HG03521 (cell line): ENCODE measurements around the gene CYB561.
A peak's percentile ranks its signal among the peaks of the same experiment; 100 is the strongest.

Experiments
- ATAC-seq: cut with Tn5 transposase; IDR thresholded peaks from one replicate; pipeline ENCODE4 v1.9.1; 2021; ENCODE audit warnings: mild to moderate bottlenecking, moderate library complexity; ENCODE audit not compliant: unreplicated experiment

CYB561 gene

DNA sequence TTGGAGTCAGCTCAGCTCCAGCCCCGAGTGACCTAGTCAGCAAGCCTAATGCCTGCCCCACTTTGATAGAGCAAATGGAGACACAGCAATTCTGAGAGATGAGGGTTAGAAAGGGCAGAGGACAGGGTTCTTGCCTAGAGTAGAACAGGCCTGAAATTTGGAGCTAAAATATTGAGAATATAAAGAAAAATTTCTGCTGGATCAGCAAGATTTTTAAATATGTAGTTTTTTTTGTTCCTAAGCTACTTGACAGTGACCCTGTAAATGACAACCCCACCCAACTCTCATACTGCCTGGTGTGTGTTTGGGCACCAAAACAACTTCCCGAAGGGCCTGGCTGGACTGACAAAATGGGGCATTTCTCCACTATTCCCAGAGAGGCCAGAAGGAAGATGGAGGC lies 26.7 kb downstream of the CYB561 start:
- ATAC-seq, result no peak

DNA sequence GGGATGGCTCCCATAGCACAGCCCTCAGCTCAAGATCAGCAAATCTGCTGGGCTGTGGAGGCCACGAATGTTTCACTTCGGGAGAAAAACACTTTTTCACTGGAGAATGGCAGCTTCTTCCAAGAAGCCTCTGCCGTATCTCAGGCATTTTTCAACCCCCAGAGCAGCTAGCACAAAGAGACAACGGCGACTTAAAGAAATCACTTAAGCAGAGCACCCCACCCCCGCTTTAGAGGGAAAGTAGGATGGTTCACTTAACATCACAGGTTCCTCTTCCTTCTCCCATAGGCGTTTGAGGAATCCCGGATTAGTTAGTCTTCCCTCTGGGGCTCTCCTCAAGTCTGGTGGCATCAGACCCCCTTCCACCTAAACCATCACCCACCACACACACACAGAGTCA lies 27.6 kb downstream of the CYB561 start:
- no peak for ATAC-seq

DNA sequence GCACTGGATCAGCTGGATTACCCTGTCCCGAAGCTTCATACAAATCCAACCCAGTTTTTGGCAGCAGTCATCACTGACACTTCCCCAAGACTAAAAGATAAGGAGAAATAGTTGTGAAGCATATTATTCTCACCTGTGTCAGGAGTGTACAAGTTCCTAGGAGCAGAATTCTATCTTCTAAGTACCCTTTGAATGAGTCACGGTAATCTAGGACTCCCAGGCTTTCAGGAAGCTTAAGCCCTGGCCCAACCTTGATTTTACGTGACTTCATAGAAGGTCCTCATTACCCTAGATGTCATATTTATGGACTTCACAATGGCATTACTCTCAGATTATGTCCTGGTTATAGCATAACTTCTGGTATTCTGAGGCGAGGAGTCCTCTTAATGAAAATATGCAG lies 31.9 kb downstream of the CYB561 start:
- no peak for ATAC-seq

GRCh38 chr17:63413128-63413527 lies 33.0 kb downstream of the CYB561 start:
- no peak for ATAC-seq

GRCh38 chr17:63412234-63412633 lies 33.9 kb downstream of the CYB561 start:
- ATAC-seq, result no peak

GRCh38 chr17:63407741-63408330 lies 38.3 kb downstream of the CYB561 start:
- ATAC-seq, result no peak

DNA sequence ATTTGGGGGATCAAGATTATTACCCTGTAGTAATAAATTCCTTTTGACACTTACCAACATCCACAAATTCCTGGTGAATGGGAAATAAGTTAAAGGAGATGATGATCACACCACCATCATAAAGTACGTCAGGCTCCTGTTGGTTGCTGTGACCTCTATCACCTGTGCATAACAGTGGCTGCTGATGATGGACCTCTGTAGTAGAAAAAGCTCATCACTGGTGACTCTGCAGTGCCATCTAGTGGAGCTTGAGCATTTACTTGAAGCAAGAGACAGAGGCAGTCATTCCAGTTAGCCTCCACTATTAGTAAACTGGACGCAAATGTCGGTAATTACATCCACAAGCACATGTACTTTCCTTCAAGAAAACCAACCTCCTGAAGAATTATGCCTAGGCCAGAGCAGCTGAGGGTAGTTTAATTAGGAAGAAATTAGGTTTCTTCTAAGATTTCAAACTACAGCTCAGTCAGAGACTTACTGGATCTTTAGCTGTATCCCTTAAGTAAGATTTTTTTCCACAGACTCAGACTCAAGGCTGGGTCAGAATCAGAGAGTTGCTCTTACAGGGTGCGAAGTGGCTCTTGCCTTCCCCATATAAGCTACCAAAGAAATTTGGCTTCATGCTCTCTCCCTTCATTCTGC lies 39.3 kb downstream of the CYB561 start:
- peak; percentile 83 for ATAC-seq

DNA sequence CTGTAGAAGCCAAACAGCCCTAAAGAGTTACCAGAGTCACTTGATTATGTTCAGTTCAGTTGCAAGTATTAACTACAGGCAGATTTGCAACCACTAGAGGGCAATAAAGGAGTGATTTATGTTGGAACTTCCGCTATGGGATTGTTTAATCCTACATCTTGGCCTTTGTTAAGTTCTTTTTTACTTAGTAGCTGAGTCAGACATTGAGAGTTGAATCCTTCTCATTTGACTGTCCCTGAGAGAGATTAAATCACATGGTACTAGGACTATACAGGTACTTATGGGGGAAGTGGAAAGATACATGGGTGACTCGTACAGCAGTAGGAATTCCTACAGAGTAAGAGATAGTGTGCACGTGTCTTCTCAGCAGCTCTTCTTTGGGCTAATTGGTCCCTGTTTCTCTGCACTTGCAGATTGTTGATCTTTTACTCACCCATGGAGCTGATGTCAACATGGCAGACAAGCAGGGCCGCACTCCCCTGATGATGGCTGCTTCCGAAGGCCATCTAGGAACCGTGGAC lies 40.3 kb downstream of the CYB561 start:
- ATAC-seq, result no peak

GRCh38 chr17:63405020-63405419 lies 41.1 kb downstream of the CYB561 start:
- no peak for ATAC-seq

- ATAC-seq, result no peak
Measured at GRCh38 chr17:63402431-63403212, 43.5 kb downstream of the CYB561 start.

DNA sequence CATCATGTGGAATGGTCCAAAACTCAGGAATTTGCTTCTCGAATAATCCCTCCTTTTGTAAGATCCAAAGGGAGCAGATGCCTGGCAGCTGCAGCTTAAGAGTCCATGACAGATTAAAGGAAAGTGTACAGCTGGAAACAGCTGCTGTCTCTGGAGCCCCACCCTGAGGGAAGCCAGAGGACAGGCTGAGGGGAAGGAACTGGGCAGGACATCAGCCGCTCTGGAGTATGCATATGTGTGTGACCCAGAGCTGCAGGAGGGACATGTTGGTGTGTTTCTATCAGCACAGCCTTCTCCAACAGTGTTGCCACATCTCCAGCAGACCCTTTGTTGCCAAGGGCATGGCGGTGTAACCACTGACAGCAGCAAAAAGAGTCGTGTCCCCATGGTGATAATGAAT lies 46.2 kb downstream of the CYB561 start:
- ATAC-seq, result no peak

DNA sequence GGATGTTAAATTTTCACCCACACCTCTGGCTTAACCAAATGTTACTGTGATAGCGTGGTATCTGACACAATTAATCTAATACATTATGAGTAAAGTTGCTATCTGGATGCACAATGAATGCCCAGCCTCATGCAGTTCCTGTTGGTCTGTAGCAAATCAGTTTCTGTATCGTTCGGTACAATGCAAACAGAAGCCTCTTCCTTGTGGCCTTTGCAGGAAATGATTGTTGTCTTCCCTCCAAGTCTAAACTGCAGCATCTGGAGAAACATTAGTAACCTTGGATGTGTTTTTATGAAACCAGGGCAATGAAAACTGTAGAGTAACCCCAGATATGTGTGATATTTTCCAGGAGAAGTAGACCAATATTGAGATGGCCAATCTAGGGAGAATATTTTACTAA lies 46.8 kb downstream of the CYB561 start:
- no peak for ATAC-seq

DNA sequence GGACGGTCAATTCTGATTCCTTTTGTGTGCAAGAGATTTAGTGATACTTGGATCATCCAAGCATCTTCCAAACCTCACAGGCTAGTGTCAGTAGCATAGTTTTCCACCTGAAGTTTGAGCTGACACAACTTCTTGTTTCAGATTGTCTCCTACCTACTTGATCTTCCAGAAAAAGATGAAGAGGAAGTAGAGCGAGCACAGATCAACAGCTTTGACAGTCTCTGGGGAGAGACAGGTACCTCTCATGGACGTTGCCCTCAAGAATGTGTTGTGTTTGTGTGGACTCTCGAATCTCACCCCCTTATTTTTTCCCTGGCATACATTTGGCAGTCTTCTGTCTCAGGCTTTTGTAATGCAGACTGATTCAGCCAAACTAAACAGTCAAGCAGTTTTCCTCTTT lies 47.4 kb downstream of the CYB561 start:
- ATAC-seq, result no peak

- no peak for ATAC-seq
Measured at GRCh38 chr17:63395075-63395805, 50.9 kb downstream of the CYB561 start.

GRCh38 chr17:63390090-63390489 lies 56.0 kb downstream of the CYB561 start:
- no peak for ATAC-seq

DNA sequence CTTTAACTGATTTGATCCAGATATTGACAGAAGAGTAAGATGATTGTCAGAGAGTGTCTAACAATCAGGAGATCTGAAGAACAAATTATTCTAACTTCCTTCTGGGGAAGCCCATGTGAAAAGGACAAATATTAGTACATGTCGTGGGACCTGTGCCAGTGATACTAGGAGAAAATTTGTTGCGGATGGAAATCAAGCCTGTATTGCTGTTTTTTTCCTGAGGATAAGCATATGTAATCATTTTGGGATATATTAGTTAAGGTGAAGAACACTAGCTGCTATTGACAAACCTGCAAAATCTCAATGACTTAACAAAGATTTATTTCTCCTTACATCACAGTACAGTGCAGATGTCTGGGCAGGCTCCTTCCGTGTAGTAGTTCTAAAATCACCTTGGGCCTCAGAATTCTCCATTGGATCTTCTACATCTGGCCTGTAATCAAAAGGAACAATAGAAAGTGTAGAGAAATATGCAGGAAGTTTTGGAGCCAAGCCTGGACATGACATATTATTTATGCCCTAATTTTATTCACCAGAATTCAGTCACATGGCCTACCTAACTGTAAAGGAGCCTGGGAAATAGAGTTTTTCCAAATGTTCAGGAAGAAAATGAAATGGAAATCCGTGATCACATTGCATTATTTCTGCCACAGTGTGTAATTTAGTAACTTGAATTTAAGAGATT lies 58.3 kb downstream of the CYB561 start:
- no peak for ATAC-seq

DNA sequence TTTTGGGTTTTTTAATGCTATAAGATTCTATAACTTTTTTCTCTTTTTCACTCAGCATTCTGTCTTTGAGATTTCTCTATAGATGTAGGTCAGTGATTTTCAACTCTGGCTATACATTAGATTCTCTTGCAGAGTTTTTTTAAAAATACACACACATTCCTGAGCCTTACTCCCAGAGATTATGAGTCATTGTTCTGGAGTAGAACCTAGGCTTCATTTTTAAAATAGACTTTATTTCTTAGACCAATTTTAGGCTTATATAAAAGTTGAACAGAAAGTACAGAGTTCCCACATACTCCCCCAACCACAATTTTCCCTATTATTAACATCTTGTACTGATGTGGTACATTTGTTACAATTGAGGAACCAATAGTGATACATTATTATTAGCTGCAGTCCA lies 63.3 kb downstream of the CYB561 start:
- ATAC-seq, result no peak
